ENCODE measurements around the gene PPP1R3F. TPM values are rescaled to one million over a fixed set of nuclear protein-coding genes. Genes with fewer than 3 reads are reported as not detected.

PPP1R3F gene
- total RNA-seq, 2 experiments from 2014 or later, result 5.1 to 5.3 TPM

GRCh38 chrX:49257074-49257790, 12.4 kb upstream of the PPP1R3F start:
- Histone ChIP-seq H3K27ac (ENCODE audit: low read depth, low read length, poor library complexity, severe bottlenecking) (no peak overlapping the region), H2AFZ (ENCODE audit: low read length) (no peak overlapping the region), H3K4me1 (ENCODE audit: insufficient read depth, low read length, poor library complexity, severe bottlenecking) (peaks cover 7% of the 10 kb centered on the region), H3K36me3 (ENCODE audit: insufficient read depth, low read length) (no peaks in the 10 kb centered on the region), H3K4me3 (ENCODE audit: low read depth, low read length, poor library complexity, severe bottlenecking) (no peak overlapping the region), H3K4me2 (ENCODE audit: low read length) (no peak overlapping the region), H3K9me2 (ENCODE audit: insufficient read depth, low read length) (no peaks in the 10 kb centered on the region), H3K9me3 (ENCODE audit: low read length) (no peaks in the 10 kb centered on the region), H3K79me2 (ENCODE audit: insufficient read depth, low read depth, low read length) (no peaks in the 10 kb centered on the region), H4K20me1 (ENCODE audit: insufficient read depth, low read length) (no peaks in the 10 kb centered on the region)
- CTCF ChIA-PET (ENCODE audit: unreplicated experiment), result no interaction called here
- no TSS peak for BruUV-seq (replicated peaks)
- no peak for DNase-seq (ENCODE audit: low spot score)
- intact Hi-C loops (cut with micrococcal nuclease; ENCODE audit: unreplicated experiment), result no loop called here
- no peak for TF ChIP-seq EZH2phosphoT487 (IDR thresholded peaks at IDR 0.05; ENCODE audit: borderline replicate concordance, low read depth, low read length)
- POLR2A ChIA-PET, result interaction anchor here (0.6 to 1.4 kb wide), 3 partner anchors 10 to 426 kb away, joined by 3 to 4 read pairs (median 3); no protein-coding TSS in a partner anchor

DNA sequence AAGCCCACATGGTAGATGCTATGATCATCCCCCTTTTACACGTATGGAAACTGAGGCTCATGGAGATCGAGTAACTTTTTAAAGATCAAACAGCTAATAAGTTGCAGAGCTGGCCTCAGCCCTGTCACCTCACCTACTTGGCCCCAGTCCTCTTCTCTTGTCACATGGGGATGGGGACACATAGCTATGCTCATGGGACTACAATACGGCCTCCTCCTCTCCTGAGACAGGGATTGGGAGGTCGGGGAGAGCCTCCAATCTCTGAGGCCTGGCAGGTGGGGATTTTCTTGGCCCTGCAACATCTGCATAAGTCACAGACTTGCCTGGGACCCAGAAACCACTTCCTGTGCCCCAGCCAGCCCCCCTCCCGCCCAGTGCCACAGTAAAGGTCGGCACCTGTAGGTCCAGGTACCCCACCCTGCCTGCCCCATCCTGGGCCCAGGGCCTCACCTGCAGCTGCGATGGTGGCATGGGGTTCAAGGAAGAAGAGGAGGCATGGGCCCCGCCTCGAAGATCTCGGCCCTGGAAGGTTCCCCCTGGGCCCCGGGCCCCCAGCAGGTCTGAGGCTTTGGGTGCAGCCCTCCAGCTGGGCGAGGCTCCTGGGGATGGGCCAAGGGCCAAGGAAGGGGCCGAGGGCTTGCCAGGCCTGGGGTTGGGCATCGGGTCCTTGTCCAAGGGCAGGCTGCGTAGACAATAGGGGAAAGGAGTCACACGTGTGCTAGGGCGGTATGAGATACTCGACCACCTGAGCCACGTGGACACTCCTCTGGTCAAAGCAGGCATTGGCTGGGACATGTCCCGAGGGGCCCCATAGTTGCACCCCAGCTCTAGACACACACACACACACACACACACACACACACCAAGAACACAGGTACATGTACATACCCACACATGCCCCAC, 11.5 kb upstream of the PPP1R3F start:
- peaks cover 7% of the 10 kb centered on the region for H3K4me1 ChIP-seq (ENCODE audit: insufficient read depth, low read length, poor library complexity, severe bottlenecking)
- H3K9me3 ChIP-seq (ENCODE audit: low read length), result no peaks in the 10 kb centered on the region
- H2AFZ ChIP-seq (ENCODE audit: low read length), result no peak overlapping the region
- H4K20me1 ChIP-seq (ENCODE audit: insufficient read depth, low read length), result no peaks in the 10 kb centered on the region
- DNase-seq (ENCODE audit: low spot score), result no peak
- intact Hi-C loops (cut with micrococcal nuclease; ENCODE audit: unreplicated experiment), result no loop called here
- H3K27ac ChIP-seq (ENCODE audit: low read depth, low read length, poor library complexity, severe bottlenecking), result no peak overlapping the region
- H3K9me2 ChIP-seq (ENCODE audit: insufficient read depth, low read length), result no peaks in the 10 kb centered on the region
- ChIA-PET CTCF (ENCODE audit: unreplicated experiment) (no interaction called here), POLR2A (interaction anchor here (1.4 kb wide), 1 partner anchor 11 kb away, joined by 3 read pairs; no protein-coding TSS in a partner anchor)
- no peaks in the 10 kb centered on the region for H3K79me2 ChIP-seq (ENCODE audit: insufficient read depth, low read depth, low read length)
- TF ChIP-seq CTCF (conservative IDR thresholded peaks at IDR 0.05; ENCODE audit: low read length), result no peak
- H3K36me3 ChIP-seq (ENCODE audit: insufficient read depth, low read length), result no peaks in the 10 kb centered on the region
- BruUV-seq (replicated peaks), result no TSS peak
- H3K4me2 ChIP-seq (ENCODE audit: low read length), result no peak overlapping the region
- no peak overlapping the region for H3K4me3 ChIP-seq (ENCODE audit: low read depth, low read length, poor library complexity, severe bottlenecking)

GRCh38 chrX:49258749-49259124, 10.9 kb upstream of the PPP1R3F start:
- H2AFZ ChIP-seq (ENCODE audit: low read length), result no peak overlapping the region
- no peaks in the 10 kb centered on the region for H3K79me2 ChIP-seq (ENCODE audit: insufficient read depth, low read depth, low read length)
- no TSS peak for BruUV-seq (replicated peaks)
- ChIA-PET POLR2A (no interaction called here), CTCF (ENCODE audit: unreplicated experiment) (no interaction called here)
- TF ChIP-seq EZH2phosphoT487 (IDR thresholded peaks at IDR 0.05; ENCODE audit: borderline replicate concordance, low read depth, low read length) (no peak), CTCF (conservative IDR thresholded peaks at IDR 0.05; ENCODE audit: low read length) (no peak)
- H3K27ac ChIP-seq (ENCODE audit: low read depth, low read length, poor library complexity, severe bottlenecking), result no peak overlapping the region
- H3K9me3 ChIP-seq (ENCODE audit: low read length), result no peaks in the 10 kb centered on the region
- H3K4me1 ChIP-seq (ENCODE audit: insufficient read depth, low read length, poor library complexity, severe bottlenecking), result peaks cover 7% of the 10 kb centered on the region
- DNase-seq (ENCODE audit: low spot score), result no peak
- H3K36me3 ChIP-seq (ENCODE audit: insufficient read depth, low read length), result no peaks in the 10 kb centered on the region
- H4K20me1 ChIP-seq (ENCODE audit: insufficient read depth, low read length), result no peaks in the 10 kb centered on the region
- intact Hi-C loops (cut with micrococcal nuclease; ENCODE audit: unreplicated experiment), result no loop called here
- no peak overlapping the region for H3K4me3 ChIP-seq (ENCODE audit: low read depth, low read length, poor library complexity, severe bottlenecking)
- H3K9me2 ChIP-seq (ENCODE audit: insufficient read depth, low read length), result no peaks in the 10 kb centered on the region
- no peak overlapping the region for H3K4me2 ChIP-seq (ENCODE audit: low read length)

Measured in OCI-LY7 (cell line).